ENCODE data around the gene RHEBL1. TPM values are rescaled to one million over a fixed set of nuclear protein-coding genes. Genes with fewer than 3 reads are reported as not detected.

The RHEBL1 gene
- total RNA-seq, 4 donors from 2014 or later, result 0.96 TPM; not detected in 3

DNA sequence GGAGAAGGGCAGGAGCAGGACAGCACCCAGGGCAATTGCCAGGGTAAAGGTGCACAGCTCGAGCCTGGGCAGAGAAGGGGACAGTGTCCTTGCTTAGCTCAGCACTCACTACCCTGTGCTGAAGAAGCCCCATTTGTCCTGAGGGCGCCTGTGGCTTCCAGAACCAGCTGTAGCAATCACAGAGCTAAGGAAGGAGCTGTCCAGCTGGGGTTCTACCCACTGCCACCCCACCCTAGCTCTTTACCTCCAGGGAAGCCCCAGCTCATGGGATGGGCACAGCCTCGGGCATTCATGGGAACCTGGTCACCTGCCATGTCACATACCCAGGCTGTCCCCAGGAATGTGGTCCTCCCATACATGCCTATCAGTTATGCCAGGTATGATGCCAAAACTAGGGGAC is 35.0 kb upstream of the RHEBL1 start:
- no peak for DNase-seq (ENCODE audit: low spot score)
- ATAC-seq (ENCODE audit: low FRiP score), result no peak
- TF ChIP-seq, protein P1, sequence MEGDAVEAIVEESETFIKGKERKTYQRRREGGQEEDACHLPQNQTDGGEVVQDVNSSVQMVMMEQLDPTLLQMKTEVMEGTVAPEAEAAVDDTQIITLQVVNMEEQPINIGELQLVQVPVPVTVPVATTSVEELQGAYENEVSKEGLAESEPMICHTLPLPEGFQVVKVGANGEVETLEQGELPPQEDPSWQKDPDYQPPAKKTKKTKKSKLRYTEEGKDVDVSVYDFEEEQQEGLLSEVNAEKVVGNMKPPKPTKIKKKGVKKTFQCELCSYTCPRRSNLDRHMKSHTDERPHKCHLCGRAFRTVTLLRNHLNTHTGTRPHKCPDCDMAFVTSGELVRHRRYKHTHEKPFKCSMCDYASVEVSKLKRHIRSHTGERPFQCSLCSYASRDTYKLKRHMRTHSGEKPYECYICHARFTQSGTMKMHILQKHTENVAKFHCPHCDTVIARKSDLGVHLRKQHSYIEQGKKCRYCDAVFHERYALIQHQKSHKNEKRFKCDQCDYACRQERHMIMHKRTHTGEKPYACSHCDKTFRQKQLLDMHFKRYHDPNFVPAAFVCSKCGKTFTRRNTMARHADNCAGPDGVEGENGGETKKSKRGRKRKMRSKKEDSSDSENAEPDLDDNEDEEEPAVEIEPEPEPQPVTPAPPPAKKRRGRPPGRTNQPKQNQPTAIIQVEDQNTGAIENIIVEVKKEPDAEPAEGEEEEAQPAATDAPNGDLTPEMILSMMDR (IDR thresholded peaks at IDR 0.05), result no peak

DNA sequence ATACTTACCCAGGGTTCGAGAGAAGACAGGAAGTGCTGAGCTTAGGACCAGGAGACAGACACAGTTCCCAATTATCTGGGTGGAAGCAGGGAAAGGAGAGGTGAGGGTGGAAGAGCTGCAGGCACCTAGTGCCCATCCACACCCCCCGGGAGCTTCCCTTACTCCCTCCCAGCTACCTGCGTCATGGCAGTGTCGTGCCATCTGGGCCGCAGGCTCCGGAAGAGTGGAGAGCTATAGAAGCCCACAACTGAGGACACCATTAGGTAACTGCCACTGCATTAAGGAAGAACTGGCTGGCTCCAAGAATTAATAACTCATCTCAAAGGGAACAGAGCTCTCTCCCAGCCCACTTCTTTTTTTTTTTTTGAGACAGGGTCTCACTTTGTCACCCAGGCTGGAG is 30.6 kb upstream of the RHEBL1 start:
- TF ChIP-seq, protein P1 (IDR thresholded peaks at IDR 0.05), result no peak
- ATAC-seq (ENCODE audit: low FRiP score), result no peak
- no peak for DNase-seq (ENCODE audit: low spot score)

DNA sequence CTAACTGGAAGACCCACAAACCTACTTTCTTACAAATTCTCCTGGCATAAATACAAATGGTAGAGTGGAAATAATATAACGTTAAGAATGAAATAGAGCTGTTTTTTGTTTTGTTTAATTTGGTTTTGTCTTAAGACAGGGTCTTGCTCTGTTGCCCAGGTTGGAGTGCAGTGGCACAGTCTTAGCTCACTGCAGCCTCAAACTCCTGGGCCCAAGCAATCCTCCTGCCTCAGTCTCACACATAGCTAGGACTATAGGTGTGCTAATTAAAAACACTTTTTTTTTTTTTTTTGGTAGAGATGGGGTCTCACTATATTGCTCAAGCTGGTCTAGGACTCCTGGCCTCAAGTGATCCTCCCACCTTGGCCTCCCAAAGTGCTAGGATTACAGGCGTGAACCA is 28.9 kb upstream of the RHEBL1 start:
- no peak for ATAC-seq (ENCODE audit: low FRiP score)
- TF ChIP-seq, protein P1 (IDR thresholded peaks at IDR 0.05), result no peak
- DNase-seq (ENCODE audit: low spot score), result no peak

DNA sequence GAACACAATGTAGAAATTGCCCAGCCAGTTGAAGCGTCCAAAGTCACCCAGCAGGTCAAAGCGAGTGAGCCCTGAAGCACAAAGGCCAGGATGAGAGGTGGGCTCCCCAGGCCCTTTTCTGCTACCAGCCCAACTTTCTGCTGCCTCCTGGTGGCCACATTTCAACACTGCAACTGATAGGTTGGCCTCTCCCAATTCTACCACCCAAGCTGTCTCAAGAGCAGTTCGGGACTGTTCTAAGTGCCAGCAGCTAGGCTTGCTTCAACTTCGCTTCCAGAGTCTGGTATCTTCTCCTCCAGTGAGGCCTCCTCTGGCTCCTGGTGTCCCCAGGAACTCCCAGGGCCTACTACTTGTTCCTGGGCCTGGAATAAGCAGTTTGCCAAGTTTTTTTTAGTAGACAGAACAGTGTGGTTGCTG is 28.3 kb upstream of the RHEBL1 start:
- ATAC-seq (ENCODE audit: low FRiP score) (no peak), DNase-seq (ENCODE audit: low spot score) (no peak)
- TF ChIP-seq, protein P1 (IDR thresholded peaks at IDR 0.05), result peak in 2 of 3 donors; percentile 6 to 35

DNA sequence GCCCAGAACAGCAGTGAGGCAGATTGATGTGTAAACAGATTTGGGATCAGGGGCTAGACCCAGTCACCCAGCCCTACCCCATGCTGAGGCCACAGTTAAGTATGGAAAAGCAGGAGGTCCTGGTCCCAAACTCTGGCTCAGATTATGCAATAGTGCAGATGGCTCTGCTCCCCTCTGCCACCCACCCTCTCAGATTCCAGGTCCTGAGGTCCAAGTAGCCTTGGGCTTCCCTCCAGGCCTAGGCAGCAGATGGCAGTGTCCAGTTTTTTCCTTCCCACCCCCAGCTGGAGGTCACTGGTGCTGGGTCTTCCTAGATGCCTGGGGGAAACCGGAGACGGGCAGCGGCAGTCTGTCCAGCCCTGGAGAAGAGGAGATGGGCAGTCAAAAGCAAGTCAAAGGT is 27.6 kb upstream of the RHEBL1 start:
- ATAC-seq (ENCODE audit: low FRiP score), result no peak
- TF ChIP-seq, protein P1 (IDR thresholded peaks at IDR 0.05), result no peak
- no peak for DNase-seq (ENCODE audit: low spot score)

DNA sequence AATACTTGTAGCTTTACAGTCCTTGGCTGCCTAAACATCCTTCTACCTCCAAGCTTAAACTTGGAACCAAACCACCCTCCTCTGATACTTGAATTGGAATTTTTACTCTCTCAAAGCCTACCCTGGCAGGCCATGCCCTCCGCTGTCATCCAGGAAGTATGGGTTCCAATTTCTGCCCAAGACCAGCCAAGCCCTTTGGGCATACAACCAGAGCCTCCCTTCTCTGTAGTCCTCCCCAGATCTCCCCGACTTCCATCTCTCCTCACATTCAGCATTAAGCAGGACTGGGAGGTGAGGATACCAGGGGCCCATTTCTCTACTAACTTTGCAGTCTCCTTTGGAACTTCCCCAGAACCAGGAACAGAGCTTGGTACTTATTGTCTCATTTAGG is 25.2 kb upstream of the RHEBL1 start:
- no peak for ATAC-seq (ENCODE audit: low FRiP score)
- TF ChIP-seq, protein P1 (IDR thresholded peaks at IDR 0.05), result no peak
- DNase-seq (ENCODE audit: low spot score), result no peak

DNA sequence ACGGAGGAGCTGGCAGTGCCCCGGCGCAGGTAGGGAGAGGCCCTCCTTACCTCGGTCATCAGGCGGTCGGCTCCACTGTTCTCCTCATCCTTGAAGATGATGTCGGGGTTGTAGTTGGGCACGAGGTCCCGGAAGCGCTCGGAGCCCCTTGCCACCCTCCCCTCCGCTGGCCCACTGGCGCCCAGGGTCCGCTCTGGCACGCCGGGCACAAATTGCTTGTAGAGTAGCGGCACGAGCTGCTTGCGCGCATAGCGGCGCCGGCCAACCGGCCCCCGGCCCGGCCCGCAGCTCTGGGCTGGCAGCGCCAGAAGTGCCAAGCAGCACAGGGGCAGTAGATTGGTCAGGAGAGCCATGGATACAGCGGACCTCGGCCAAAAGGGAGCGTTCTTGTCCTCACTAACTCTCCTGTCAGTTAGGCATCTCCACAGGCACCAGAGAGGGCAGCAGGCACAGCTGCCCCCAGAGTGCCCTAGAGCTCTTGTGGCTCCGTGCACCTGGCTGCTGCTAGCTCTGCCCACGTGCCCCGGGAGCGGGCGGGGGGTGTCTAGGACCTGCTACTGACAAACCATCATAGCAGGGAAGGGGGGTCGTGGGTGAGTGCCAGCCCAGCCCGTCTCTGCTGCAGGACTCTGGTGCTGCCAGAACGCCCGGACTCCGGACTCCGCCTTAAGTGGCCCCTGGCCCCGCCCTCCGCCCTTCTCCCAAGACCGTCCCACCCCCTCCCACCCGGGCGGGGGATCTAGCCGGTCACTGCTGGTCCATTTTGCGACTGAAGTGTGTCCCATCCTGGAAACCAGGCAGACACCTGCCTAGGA is 24.6 kb upstream of the RHEBL1 start, which contains the start of gene DHH:
DHH (minus strand) TSS at position 642 of the 815 bp plus-strand sequence; CDS start at position 353, 289 bp downstream.
- DNase-seq (ENCODE audit: low spot score) (no peak), ATAC-seq (ENCODE audit: low FRiP score) (no peak)

More for the DNA sequence above, 24.6 kb upstream of the RHEBL1 start, which contains the start of gene DHH:
- TF ChIP-seq, protein P1 (IDR thresholded peaks at IDR 0.05), result no peak
